ENCODE measurements around the gene LYPD8. TPM values are rescaled to one million over a fixed set of nuclear protein-coding genes. Genes with fewer than 3 reads are reported as not detected.

LYPD8 gene
- total RNA-seq, 4 donors from 2014 or later: 1.7 TPM; not detected in 3

- DNase-seq (no peak), ATAC-seq (no peak)
- no peaks in the 10 kb centered on the region for H3K36me3 ChIP-seq
- H3K9me3 ChIP-seq: no peaks in the 10 kb centered on the region
- H3K4me1 ChIP-seq: no peaks in the 10 kb centered on the region
- no peak for TF ChIP-seq POLR2A (IDR thresholded peaks at IDR 0.05)
- no peak for TF ChIP-seq CTCF (IDR thresholded peaks at IDR 0.05 in 4 of 5, conservative IDR thresholded peaks at IDR 0.05 in 1 of 5)
- H3K4me3 ChIP-seq: no peak overlapping the region
- intact Hi-C loops (cut with DNase I; ENCODE audit: low total_unique reads): no loop called here
- H3K27ac ChIP-seq: no peak overlapping the region
- H3K27me3 ChIP-seq: no peaks in the 10 kb centered on the region
- in situ Hi-C loops (cut with MboI; ENCODE audit: low sequenced_read_pairs in 4 of 4): no loop called here
These were observed 15.9 kb downstream of the LYPD8 start for GRCh38 chr1:248739572-248740205.

- in situ Hi-C loops (cut with MboI; ENCODE audit: low sequenced_read_pairs in 4 of 4) (no loop called here), intact Hi-C loops (cut with DNase I; ENCODE audit: low total_unique reads) (no loop called here)
- no peaks in the 10 kb centered on the region for H3K27me3 ChIP-seq
- no peak for ATAC-seq
- H3K4me1 ChIP-seq: no peaks in the 10 kb centered on the region
- H3K4me3 ChIP-seq: no peak overlapping the region
- H3K36me3 ChIP-seq: no peaks in the 10 kb centered on the region
- no peak for TF ChIP-seq POLR2A (IDR thresholded peaks at IDR 0.05)
- no peak for TF ChIP-seq CTCF (IDR thresholded peaks at IDR 0.05 in 4 of 5, conservative IDR thresholded peaks at IDR 0.05 in 1 of 5)
- no peak for DNase-seq
- no peak overlapping the region for H3K27ac ChIP-seq
- H3K9me3 ChIP-seq: no peaks in the 10 kb centered on the region
These were observed 18.1 kb downstream of the LYPD8 start for GRCh38 chr1:248737457-248737856.

- in situ Hi-C loops (cut with MboI; ENCODE audit: low sequenced_read_pairs in 4 of 4): no loop called here
- ATAC-seq: no peak
- Histone ChIP-seq H3K4me3 (no peak overlapping the region), H3K9me3 (no peaks in the 10 kb centered on the region), H3K36me3 (no peaks in the 10 kb centered on the region), H3K27me3 (no peaks in the 10 kb centered on the region), H3K27ac (no peak overlapping the region), H3K4me1 (no peaks in the 10 kb centered on the region)
- intact Hi-C loops (cut with DNase I; ENCODE audit: low total_unique reads): no loop called here
- TF ChIP-seq POLR2A (IDR thresholded peaks at IDR 0.05) (no peak), CTCF (IDR thresholded peaks at IDR 0.05 in 4 of 5, conservative IDR thresholded peaks at IDR 0.05 in 1 of 5) (no peak)
- DNase-seq: no peak
These were observed 18.6 kb downstream of the LYPD8 start for GRCh38 chr1:248736977-248737376.

- H3K4me1 ChIP-seq: no peaks in the 10 kb centered on the region
- no peak overlapping the region for H3K4me3 ChIP-seq
- no peaks in the 10 kb centered on the region for H3K36me3 ChIP-seq
- no peak for DNase-seq
- no peak overlapping the region for H3K27ac ChIP-seq
- TF ChIP-seq CTCF (IDR thresholded peaks at IDR 0.05 in 4 of 5, conservative IDR thresholded peaks at IDR 0.05 in 1 of 5) (no peak), POLR2A (IDR thresholded peaks at IDR 0.05) (no peak)
- no peak for ATAC-seq
- no peaks in the 10 kb centered on the region for H3K27me3 ChIP-seq
- in situ Hi-C loops (cut with MboI; ENCODE audit: low sequenced_read_pairs in 4 of 4) (no loop called here), intact Hi-C loops (cut with DNase I; ENCODE audit: low total_unique reads) (no loop called here)
- no peaks in the 10 kb centered on the region for H3K9me3 ChIP-seq
These were observed 22.0 kb downstream of the LYPD8 start for GRCh38 chr1:248733566-248733965.
